OCI-LY7 (cell line): ENCODE data around the gene ENG. TPM values are rescaled to one million over a fixed set of nuclear protein-coding genes. Genes with fewer than 3 reads are reported as not detected.

Experiments used
- microRNA-seq: library from miRNA; unstranded; fragments of <30 nt; microRNA quantifications from one replicate; pipeline ENCODE4 v1.2.0, GENCODE V29; 2022; ENCODE audit warnings: borderline replicate concordance
- small RNA-seq: library from RNA; depleted of rRNA; stranded (forward); fragments of <200 nt; gene quantifications from one replicate; pipeline ENCODE3, GENCODE V24; 2014
- total RNA-seq, 2 experiments: library from RNA; depleted of rRNA in 1 of 2; stranded (reverse); fragments of >200 nt in 1 of 2; shearing (Covaris generic) in 1 of 2; gene quantifications; 2 replicates each; pipeline ENCODE4 v1.2.3, GENCODE V29; 2014 to 2022

The ENG gene
- total RNA-seq, 2 experiments from 2014 or later: not detected

Small RNAs within 50 kb of the gene (microRNA-seq; reads per million reads assigned to microRNA genes)
- gene MIR2861: not detected
- gene MIR3960: not detected
- gene MIR4672: not detected

Small RNAs within 50 kb of the gene (small RNA-seq; reads per million reads assigned to genes)
- gene MIR4672 (not detected), gene RF00019 (not detected), gene RNA5SP296 (not detected)

Other genes with a start within 250 kb of the ENG start
- 3.7 and 4.1 TPM in 2 replicates for gene STXBP1, start 242.4 kb downstream of the ENG start, total RNA-seq (2014; rRNA removed; shearing (Covaris generic))
- gene STXBP1, start 242.4 kb downstream of the ENG start, total RNA-seq (2022): 20.4 and 22.1 TPM in 2 replicates
- gene CFAP157, start 147.7 kb downstream of the ENG start, total RNA-seq (2014; rRNA removed; shearing (Covaris generic)): 0.22 TPM in 1 of 2 replicates, not detected in the other
- 0.13 TPM in 1 of 2 replicates, not detected in the other for gene CFAP157, start 147.7 kb downstream of the ENG start, total RNA-seq (2022)
- gene PTRH1, start 139.0 kb downstream of the ENG start, total RNA-seq (2014; rRNA removed; shearing (Covaris generic)): 11.1 and 12.4 TPM in 2 replicates
- gene PTRH1, start 139.0 kb downstream of the ENG start, total RNA-seq (2022): 8.9 and 10.2 TPM in 2 replicates
- gene TTC16, start 138.6 kb downstream of the ENG start, total RNA-seq (2014; rRNA removed; shearing (Covaris generic)): not detected in 2 replicates
- gene TTC16, start 138.6 kb downstream of the ENG start, total RNA-seq (2022): not detected in 2 replicates
- 8.9 and 13.9 TPM in 2 replicates for gene TOR2A, start 119.4 kb downstream of the ENG start, total RNA-seq (2014; rRNA removed; shearing (Covaris generic))
- gene TOR2A, start 119.4 kb downstream of the ENG start, total RNA-seq (2022): 17.9 and 21.6 TPM in 2 replicates
- 38.5 and 40.0 TPM in 2 replicates for gene SH2D3C, start 76.0 kb downstream of the ENG start, total RNA-seq (2014; rRNA removed; shearing (Covaris generic))
- gene SH2D3C, start 76.0 kb downstream of the ENG start, total RNA-seq (2022): 39.1 and 45.7 TPM in 2 replicates
- gene CDK9, start 68.6 kb downstream of the ENG start, total RNA-seq (2014; rRNA removed; shearing (Covaris generic)): 69.8 and 80.0 TPM in 2 replicates
- gene CDK9, start 68.6 kb downstream of the ENG start, total RNA-seq (2022): 123 and 136 TPM in 2 replicates
- 136 and 147 TPM in 2 replicates for gene FPGS, start 51.8 kb downstream of the ENG start, total RNA-seq (2014; rRNA removed; shearing (Covaris generic))
- gene FPGS, start 51.8 kb downstream of the ENG start, total RNA-seq (2022): 132 and 165 TPM in 2 replicates
- 10.7 and 19.5 TPM in 2 replicates for gene AK1, start 23.0 kb upstream of the ENG start, total RNA-seq (2014; rRNA removed; shearing (Covaris generic))
- 21.6 and 22.6 TPM in 2 replicates for gene AK1, start 23.0 kb upstream of the ENG start, total RNA-seq (2022)
- 38.8 and 43.7 TPM in 2 replicates for gene ST6GALNAC6, start 44.9 kb upstream of the ENG start, total RNA-seq (2014; rRNA removed; shearing (Covaris generic))
- 51.3 and 52.7 TPM in 2 replicates for gene ST6GALNAC6, start 44.9 kb upstream of the ENG start, total RNA-seq (2022)
- gene ST6GALNAC4, start 62.4 kb upstream of the ENG start, total RNA-seq (2014; rRNA removed; shearing (Covaris generic)): 112 and 180 TPM in 2 replicates
- 118 and 125 TPM in 2 replicates for gene ST6GALNAC4, start 62.4 kb upstream of the ENG start, total RNA-seq (2022)
- 0.59 and 0.95 TPM in 2 replicates for gene PIP5KL1, start 76.1 kb upstream of the ENG start, total RNA-seq (2014; rRNA removed; shearing (Covaris generic))
- 4.4 and 4.6 TPM in 2 replicates for gene PIP5KL1, start 76.1 kb upstream of the ENG start, total RNA-seq (2022)
- gene DPM2, start 83.2 kb upstream of the ENG start, total RNA-seq (2014; rRNA removed; shearing (Covaris generic)): 31.6 and 49.7 TPM in 2 replicates
- gene DPM2, start 83.2 kb upstream of the ENG start, total RNA-seq (2022): 47.7 and 50.7 TPM in 2 replicates
- 25.8 and 34.7 TPM in 2 replicates for gene EEIG1, start 126.3 kb upstream of the ENG start, total RNA-seq (2014; rRNA removed; shearing (Covaris generic))
- 60.1 and 69.1 TPM in 2 replicates for gene EEIG1, start 126.3 kb upstream of the ENG start, total RNA-seq (2022)
- gene NAIF1, start 212.7 kb upstream of the ENG start, total RNA-seq (2014; rRNA removed; shearing (Covaris generic)): 8.6 TPM in 2 replicates
- 14.8 and 14.9 TPM in 2 replicates for gene NAIF1, start 212.7 kb upstream of the ENG start, total RNA-seq (2022)
- gene SLC25A25, start 213.6 kb upstream of the ENG start, total RNA-seq (2014; rRNA removed; shearing (Covaris generic)): 21.4 and 23.7 TPM in 2 replicates
- gene SLC25A25, start 213.6 kb upstream of the ENG start, total RNA-seq (2022): 17.6 and 20.2 TPM in 2 replicates